ENCODE results near the gene SLC6A6.
"Not testable (repeated sequence)": the region's sequence is repeated elsewhere in the genome, so short reads cannot be mapped to it uniquely, and the experiment has no call there.

The SLC6A6 gene

GRCh38 chr3:14398797-14399106, 3.7 kb upstream of the SLC6A6 start:
- DNase-seq (ENCODE audit: low read depth in 2 of 2) = no peak

- no peak for DNase-seq (ENCODE audit: low read depth in 2 of 2)
Measured at GRCh38 chr3:14401692-14402303, 608 bp upstream of the SLC6A6 start.

GRCh38 chr3:14403619-14404155, 1.3 kb downstream of the SLC6A6 start:
- no peak for DNase-seq (ENCODE audit: low read depth in 2 of 2)

DNA sequence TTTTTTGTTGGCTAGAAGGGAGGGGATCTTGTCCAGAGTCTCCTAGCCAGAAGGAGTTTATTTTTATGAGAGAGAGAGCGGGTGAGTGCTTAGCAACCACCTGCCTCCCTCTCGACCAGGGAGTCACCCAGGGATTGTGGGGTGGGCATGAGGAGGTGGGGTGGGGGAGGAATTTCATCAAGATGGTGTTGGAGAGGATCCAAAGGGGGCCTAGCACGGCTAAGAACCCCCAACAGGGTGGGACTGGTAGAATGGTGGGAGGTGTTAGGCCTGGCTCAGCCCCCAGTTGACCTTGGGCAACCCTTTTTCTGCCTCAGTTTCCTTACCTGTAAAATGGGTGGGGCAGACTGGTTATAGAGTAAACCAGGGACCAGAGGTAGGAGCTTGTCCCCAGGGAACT, 1.8 kb downstream of the SLC6A6 start:
- no peak for DNase-seq (ENCODE audit: low read depth in 2 of 2)

DNA sequence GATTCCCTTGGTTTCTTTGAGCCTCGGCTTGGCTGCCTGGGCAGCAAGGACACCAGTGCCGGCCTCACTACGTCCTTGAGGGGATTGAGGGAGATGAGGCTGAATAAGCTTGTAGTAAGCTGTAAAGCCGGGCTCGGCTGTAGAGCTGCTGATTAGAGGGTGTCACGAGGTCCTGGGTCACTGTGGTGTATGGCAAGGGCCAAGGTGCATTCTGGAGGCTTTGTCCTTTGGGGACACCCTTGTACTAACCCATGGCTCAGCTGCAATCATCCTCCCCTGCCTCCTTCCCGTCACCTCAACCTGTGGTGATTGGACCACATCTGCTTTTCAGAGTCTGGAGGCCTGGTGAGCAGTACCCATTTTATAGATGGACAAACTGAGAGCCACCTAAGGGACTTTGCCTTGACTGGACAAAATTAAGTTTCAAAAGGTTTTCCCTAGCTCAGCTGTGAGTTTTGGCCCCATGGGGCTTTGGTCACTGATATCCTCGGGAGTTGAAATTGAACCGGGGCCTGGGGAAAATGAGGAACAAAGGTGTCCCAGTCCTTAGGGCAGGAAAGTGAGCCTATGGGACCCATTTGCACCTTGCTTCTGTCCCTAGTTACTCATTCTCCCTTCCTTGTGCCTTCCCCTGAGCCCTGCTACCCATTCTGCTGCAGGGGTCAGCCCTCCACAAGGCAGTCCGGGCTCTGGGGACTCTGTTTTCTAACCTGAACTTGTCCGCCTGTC, 2.4 kb downstream of the SLC6A6 start:
- no peak for DNase-seq (ENCODE audit: low read depth in 2 of 2)

DNA sequence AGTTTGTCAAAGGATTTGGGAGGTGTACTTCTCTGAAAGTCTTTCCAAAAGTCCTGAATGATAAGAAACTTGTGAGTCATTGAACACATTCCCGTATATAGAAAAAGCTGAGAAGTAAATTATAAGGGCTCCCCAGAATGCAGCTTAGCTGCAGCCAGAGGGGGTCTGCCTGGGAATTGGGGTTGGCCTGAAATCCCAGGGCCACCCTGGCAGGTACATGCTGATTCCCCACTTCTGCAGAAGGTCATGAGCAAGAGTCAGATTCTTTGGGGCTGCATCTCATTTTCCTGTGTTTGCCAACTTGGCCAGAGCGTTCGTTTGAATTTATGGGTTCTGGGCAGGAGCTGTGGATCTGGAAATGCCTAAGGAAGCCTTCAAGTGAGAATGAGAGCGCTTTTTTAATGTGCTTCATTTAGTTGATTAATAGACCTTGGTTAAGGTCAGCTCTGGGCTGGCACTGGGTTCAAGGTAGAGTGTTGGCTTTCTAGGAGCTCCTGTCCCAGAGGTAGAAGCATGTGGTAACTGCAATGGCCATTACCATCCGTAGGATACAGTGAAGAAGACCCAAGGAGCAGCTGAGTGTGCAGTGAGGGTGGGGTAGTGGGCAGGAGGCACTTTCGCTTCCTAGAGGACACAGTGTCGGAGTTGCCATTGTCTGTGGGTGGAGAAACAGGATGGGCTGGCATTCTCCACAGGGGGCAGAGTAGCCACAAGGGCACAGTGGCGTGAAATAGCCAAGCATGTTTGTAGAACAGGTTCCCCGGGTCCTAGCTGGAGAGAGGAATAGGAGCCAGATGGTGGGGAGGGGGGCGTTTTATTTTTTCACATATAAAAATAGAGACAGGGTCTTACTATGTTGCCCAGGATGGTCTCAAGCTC, 3.2 kb downstream of the SLC6A6 start:
- DNase-seq (ENCODE audit: low read depth in 2 of 2) = no peak

DNA sequence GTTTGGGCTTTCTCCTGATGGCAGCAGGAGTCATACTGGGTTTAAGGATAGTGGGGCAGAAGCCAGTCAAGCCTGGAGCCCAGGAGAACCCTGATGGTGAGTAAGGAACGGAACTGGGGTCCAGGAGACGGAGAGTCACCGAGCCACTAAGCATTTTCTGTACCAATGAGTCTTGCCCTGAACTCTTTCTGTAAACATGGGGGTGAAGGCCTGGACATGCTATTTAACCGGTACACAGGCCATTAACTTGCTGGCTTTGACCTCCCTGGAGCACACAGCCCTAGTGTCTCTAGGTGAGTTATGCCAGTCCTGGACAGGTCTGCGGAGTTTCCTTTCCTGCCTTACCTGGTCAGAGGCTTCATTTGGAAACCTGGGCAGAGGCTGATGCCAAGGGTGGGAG, 3.9 kb downstream of the SLC6A6 start:
- DNase-seq (ENCODE audit: low read depth in 2 of 2) = no peak

DNA sequence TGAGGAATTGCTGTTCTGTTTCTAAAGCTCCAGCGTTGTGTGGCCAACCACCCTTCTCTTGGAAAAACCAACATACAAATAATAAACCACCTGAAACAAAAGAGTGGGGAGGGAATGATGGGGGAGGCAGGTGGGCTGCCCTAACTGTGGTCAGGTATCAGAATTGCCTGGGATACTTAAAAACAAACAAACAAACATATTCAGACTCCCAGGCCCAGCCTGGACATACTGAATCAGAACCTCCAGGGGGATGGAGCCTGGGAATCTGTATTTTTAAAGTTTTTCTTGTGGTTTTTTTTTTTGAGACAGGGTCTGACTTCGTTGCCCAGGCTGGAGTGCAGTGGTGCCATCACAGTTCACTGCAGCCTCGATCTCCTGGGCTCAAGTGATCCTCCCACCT, 4.4 kb downstream of the SLC6A6 start:
- no peak for DNase-seq (ENCODE audit: low read depth in 2 of 2)

- no peak for DNase-seq (ENCODE audit: low read depth in 2 of 2)
Measured at GRCh38 chr3:14407203-14407602, 4.8 kb downstream of the SLC6A6 start.

DNA sequence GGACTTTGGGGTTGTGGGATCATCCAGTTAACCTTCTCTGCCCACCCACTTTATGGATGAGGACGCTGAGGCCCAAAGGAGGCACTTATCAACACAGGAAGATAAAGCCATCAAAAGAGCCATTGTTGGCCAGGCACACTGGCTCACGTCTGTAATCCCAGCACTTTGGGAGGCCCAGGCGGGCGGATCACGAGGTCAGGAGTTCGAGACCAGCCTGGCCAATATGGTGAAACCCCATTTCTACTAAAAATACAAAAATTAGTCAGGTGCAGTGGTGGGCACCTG, 7.3 kb downstream of the SLC6A6 start:
- not testable (repeated sequence) for DNase-seq (ENCODE audit: low read depth in 2 of 2)

DNA sequence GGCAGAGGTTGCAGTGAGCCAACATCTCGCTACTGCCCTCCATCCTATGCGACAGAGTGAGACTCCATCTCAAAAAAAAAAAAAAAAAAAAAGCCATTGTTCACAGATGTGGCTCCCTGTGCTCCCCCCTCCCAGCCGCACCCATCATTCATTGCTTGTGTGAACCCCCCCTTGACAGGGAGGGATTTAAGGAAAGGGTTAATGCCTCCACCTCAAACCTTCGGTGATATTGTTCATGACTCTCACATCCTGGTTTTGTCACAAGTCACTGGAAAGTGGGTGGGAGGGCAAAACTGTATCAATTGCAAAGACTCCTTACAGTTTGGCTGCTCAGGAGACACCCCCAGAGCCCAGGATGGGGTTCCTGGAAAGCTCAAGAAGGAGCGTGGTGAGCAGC, 7.7 kb downstream of the SLC6A6 start:
- DNase-seq (ENCODE audit: low read depth in 2 of 2) = no peak

DNA sequence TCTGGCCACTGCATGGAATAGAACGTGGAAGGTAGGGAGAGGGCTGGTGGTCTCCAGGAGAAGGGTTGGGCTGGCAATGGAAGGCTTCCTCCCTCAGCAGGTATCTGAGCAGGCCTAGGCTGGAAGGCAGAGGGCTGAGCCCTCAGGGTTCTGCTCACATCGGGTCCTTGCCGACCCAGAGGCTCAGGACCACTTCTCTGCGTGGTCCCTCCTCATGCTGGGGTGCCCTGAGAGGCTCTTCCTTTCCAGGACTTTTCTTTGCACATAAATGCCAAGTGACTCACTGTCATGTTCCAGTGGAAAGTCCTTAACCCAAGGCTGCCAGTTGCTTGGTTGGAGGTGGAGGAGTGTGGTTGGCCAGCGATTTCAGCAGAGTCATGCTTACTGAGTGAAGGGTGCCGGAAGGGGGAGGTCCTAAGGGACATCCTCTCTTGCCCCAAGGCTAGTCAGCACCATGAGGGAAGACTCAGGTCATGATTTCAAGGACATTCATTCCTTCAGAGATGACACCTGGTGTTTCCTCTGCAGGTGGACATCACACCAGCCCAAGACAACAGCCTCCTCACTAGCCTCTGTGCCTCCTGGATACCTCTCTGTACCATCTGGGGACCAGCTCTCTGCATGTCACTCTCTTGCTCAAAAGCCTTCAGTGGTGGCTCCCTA, 8.2 kb downstream of the SLC6A6 start:
- no peak for DNase-seq (ENCODE audit: low read depth in 2 of 2)

- no peak for DNase-seq (ENCODE audit: low read depth in 2 of 2)
Measured at GRCh38 chr3:14411166-14411526, 8.7 kb downstream of the SLC6A6 start.

- DNase-seq (ENCODE audit: low read depth in 2 of 2) = no peak
Measured at GRCh38 chr3:14411988-14412387, 9.6 kb downstream of the SLC6A6 start.

GRCh38 chr3:14412831-14413380, 10.5 kb downstream of the SLC6A6 start:
- DNase-seq (ENCODE audit: low read depth in 2 of 2) = no peak

- no peak for DNase-seq (ENCODE audit: low read depth in 2 of 2)
Measured at GRCh38 chr3:14413381-14414071, 11.1 kb downstream of the SLC6A6 start.

GRCh38 chr3:14414846-14415464, 12.5 kb downstream of the SLC6A6 start:
- DNase-seq (ENCODE audit: low read depth in 2 of 2) = no peak

DNA sequence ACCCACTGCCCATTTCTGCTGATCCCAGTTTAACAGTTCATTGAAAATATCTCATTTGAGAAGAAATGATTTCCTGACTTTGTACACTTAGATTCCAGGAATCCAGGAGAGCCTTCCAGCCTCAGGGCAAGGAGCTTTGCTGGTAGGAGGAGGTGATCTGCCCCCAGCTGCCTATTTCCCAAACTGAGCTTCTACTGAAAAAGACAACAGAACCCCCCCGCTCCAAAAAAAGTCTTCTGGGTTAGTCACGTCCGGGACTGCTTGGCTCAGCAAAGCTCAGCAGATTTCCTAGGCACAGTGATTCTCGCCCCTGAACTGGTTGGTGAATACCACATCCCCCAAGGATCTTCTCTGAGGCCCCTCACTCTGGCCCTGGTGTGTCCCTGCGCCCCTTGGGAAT, 13.1 kb downstream of the SLC6A6 start:
- no peak for DNase-seq (ENCODE audit: low read depth in 2 of 2)

DNA sequence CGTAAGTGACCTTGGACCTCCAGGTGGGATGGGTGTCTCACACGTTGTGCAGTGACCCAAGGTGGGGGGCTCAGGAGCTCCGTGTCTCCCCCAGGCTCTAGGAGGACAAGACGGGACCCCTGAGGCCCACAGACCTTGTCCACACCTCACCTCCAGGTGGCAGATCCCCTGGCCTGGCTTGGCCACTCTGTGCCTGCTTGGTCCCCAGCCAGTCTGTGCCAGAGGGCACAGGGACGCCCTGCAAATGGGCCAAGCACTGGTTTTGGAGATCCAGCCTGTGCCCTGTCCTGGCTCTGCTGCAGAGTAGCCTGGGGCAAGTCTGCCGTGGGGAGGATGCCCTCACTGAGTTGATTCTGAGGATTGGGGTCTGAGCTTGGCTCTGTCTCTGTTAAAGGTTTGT, 14.0 kb downstream of the SLC6A6 start:
- no peak for DNase-seq (ENCODE audit: low read depth in 2 of 2)

DNA sequence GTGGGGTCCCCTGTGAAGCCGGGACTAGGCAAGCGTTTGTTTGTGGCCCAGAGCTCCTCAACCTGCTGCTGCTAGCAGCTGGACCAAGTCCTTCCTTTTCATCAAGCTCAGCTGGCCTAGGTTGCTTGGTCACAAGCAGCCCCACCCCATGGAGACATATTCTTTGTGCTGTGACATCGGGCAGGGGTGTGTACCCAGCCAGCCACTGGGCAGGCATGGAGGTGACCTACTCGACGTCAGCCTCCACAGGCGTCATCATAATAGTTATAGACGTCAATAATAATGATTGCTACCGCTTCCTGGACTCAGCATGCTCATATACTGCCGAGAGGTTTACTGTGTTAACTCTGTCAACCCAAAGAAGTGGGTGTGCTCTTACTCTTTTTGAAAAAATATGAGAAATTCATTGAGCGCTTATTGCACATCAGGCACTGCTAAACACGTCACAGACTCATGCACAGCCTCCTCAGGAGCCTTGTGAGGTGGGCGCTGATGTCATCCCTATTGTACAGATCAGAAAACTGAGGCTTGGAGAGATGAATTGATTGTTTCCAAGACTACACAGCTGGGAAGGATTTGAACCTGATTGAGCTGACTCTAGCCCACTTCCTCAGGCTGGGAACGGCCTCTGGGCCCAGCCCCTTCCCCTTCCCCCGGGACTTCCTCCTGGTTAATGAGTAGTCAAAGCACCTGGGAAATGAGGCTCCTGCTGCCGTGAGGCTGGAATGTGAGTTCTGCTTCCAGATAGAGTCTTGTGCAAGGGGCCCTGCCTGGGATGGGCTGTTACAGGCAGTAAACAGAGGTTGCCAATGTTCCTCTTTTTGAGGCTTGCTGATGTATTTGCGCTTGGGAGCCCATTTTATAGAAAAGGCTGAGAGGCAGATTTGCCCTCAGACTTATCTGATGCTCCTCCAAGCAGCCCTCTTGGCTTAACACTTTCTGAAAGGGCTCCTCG, 16.2 kb downstream of the SLC6A6 start:
- DNase-seq (ENCODE audit: low read depth in 2 of 2) = no peak

All from stimulated activated CD8-positive, alpha-beta memory T cell treated with anti-CD3 and anti-CD28 coated beads, Interleukin-2, amount 100 ng/mL, for 1 hour (primary cell).